NCI-H1930 (cell line): ENCODE measurements around the gene ZNF236.
"Not testable (repeated sequence)": the region's sequence is repeated elsewhere in the genome, so short reads cannot be mapped to it uniquely, and the experiment has no call there.

ENCODE experiments used
- DNase-seq, 2 experiments: peaks; one replicate each; lab custom pipeline; 2025; lab: John Stamatoyannopoulos, UW

The ZNF236 gene

DNA sequence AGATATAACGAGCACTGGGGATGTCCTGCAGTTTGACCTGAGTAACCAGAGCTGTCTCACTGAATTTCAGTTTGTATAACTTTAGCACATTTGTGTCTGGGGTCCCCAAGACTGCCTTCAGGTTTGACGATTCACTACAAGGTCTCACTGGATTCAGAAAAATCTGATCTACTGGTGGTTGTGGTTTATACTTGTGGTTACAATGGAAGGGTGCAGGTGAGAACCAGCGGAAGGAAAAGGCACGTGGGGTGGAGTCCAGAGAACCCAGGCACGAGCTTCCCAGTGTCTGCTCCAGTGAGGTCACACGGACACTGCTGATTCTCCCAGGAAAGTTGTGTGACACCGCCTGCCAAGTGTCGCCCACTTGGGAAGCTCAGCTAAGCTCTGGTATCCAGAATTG, 126.0 kb downstream of the ZNF236 start:
- no peak for DNase-seq

DNA sequence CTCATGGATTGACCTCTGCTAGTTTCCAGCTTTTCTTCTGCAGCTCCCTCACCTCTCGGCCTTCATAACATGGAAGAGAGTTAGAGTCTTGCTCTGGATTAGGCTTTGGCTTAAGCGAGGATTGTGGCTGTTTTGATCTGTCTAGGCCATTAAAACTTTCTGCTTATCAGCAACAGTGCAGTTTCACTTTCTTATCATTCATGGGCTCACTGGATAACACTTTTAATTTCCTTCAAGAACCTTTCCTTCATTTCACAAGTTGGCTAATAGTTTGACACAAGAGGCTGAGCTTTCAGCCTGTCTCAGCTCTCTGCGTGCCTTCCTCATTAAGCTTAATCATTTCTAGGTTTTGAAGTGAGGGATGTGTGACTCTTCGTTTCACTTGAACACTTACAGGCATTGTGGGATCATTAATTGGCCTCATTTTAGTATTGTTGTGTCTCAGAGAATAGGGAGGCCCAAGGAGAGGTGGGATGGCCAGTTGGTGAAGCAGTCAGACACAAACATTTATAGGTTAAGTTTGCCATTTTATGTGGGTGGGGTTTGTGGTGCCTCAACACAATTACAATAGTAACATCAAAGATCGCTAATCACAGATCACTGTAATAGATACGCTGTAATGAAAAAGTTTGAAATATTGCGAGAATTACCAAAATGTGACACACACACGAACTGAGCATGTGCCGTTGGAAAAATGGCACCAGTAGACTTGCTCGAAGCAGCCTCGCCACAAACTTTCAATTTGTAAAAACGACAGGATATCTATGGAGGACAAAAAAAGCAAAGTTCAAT, 129.3 kb downstream of the ZNF236 start:
- no peak for DNase-seq

DNA sequence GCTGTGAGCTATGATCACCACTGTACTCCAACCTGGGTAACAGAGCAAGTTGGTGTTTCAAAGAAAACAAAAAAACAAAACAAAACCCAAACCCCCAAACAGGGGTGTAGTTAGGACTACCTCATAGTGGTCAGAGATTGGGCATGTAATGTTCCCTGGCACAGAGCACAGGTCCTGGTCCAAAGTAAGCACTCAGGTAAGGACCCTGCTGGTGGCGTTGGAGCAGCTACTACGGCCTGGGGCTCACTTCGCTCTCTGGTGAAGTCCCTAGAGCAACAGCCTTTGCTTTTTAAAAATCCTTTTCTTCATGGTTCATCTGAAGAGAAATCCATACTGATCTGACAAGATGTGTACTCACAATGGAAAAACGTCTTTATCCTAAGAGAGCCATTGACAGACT, 130.4 kb downstream of the ZNF236 start:
- DNase-seq, result no peak

DNA sequence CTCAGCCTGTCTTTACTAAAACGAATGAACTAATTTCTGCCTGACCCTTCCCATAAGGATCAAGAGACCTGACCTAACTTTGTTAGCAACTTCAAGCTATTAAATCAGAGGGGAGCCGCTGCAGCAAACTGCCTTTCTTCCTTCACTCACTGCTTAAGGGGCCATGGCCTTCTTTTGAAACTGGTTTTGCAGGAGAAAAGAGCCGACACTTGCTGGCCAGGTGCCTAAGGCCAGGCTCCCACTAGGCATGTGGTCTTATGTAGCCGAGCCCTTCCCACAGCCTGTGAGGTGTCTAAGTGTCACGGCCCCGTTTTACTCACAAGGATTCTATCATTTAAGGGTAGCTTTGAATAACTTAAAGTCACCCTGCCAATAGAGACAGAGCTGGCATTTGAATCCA, 130.8 kb downstream of the ZNF236 start:
- DNase-seq, result no peak

DNA sequence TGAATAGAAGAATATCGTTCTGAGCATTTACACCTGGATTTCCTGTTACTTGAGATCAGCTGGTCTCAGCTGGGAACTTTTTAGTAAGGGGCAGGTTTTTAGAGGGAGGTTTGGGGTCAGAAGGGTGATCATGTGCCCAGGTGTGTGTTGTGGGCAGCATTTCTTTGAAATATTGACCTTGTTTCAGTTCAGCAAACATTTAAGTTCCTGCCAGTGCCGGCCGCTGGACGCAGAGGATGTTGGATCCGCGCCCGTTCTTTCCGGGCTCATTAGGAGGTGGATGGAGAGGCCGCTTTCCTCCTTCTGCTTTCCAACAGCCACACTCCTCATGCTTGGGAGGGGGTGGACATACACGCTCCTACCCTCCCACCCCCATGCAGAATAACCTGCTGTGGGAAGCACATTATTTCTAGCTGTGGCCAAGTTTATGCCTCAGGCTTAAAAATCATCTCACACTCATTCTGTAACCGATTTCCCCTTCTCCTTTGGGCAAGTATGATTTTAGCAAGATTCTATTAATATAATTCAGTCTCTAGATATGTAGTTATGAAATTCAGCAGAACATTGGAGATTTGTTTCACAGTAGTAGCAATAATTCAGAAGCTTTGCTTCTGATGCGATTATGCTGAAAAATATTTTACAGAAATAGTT, 131.4 kb downstream of the ZNF236 start:
- no peak for DNase-seq

DNA sequence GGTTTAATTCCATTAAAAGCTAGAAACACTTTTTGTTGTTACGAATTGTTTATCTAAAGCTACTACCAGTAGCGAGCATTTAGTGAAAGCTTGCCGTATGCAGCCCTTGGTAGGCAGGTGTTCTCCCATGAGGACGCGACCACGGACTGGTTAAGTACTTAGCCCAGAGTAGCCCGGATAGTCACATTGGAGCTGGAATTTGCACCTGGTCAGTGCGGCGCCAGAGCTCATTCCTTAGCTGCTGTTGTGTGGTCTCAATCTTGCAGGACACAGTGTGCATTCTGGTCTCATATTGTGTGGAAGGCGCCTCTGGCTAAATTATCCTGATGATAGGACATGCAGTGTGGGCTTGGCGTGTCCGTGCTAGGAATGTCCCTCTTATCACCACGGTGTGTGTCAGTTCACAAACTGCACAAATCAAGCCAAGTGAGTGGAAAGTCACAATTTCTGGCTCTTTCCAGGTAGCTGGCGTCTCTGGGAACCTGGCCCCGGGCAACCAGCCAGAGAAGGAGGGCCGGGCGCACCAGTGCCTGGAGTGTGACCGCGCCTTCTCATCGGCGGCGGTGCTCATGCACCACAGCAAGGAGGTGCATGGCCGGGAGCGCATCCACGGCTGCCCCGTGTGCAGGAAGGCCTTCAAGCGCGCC, 133.3 kb downstream of the ZNF236 start:
- no peak for DNase-seq

DNA sequence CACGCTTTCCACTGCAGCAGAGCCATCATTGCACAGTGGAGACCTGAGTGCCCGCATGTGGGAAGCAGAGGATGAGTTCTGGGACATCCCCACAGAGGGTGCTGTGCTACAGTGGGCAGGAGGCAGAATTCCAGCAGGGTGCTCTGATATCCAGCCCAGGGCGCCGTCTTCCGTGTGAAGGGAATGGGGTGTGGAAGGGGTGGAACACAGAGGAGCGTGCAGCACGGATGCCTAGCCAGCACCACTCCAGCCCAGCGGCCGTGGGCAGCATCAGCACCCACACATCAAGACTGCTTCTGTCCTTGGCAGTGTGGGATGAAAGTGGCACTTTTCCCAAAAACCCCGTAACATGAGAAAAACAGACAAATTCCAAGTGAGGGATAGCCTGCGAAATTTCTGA, 134.3 kb downstream of the ZNF236 start:
- no peak for DNase-seq

DNA sequence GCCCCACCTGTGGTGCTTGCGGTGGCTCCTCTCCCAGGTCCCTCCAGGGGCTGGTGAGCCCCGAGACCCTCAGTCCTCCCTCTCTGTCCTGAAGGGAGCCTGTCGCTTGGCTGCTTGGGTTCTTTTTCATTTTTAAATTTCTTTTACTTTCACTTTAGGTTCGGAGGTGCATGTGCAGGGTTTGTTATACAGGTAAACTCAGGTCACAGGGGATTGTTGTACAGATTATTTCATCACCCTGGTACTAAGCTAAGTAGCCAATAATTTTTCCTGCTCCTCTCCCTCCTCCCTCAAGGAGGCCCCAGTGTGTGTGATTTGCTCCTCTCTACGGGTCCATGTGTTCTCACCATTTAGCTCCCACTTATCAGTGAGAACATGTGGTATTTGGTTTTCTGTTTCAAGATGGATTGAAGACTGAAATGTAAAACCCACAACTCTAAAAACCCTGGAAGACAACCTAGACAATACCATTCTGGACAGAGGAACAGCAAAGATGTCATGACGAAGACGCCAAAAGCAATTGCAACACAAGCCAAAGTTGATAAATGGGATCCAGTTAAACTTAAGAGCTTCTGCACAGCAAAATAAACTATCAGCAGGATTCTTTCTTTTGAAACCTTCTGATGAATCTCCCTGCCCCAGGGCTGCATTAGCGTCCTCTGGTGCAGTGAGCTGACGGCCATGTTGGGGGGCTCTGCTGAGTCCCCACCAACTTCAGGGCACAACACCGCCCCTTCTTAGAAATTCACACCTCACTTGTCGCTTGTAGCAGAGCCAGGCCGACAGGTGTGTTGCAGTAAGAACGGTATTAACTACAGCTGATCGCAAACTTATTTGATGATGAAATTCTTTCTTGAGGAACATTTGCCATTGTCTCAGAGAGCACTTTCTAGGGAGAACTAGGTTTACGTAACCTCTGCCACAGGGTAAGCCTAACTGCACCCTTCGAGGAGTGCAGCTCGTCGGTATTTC, 135.3 kb downstream of the ZNF236 start:
- DNase-seq, result no peak

DNA sequence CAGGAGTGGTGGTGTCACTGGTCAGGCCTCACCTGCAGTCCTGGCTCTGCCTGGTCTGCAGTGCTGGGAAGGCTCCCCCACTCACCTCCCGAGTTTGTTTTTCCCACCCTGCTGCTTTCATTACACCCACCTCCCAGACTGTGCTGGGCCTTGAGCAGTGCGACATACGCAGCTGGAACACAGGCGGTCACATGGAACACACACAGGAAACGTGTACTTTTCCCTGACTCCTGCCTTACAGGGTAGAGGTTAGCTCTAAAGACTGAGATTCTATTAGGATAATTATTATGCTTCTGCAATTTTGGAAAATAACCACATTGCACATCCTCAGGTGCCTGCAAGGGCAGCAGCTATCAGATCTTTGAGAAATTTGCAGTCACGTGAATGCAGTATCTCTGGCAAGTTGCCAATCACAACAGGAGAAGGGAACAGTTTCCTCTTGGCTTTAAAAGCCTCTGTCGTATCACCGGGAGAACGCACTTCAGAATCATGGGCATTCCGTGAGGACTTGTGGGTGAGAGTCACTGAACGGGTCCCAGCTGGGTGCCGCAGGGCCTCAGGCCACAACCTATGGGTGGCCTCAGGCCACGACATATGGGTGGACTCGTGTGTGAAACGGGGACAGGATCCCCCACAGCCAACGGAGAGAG, 136.5 kb downstream of the ZNF236 start:
- DNase-seq, result no peak

DNA sequence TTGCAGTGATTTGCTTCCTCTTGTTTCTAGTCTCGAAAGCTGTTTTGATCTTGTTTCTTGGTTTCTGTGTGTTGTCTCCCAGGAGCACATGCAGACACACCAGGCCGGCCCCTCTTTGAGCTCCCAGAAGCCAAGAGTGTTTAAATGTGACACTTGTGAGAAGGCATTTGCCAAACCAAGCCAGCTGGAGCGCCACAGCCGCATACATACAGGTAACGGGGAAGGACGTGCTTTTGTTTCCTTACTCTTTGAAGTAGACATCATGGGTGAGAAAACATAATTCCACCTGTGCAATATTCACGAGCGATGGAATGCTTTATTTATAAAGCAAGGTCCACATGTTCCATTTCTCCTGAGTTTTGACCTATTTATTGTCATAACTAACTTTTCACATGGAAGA, 137.2 kb downstream of the ZNF236 start:
- DNase-seq, result no peak

DNA sequence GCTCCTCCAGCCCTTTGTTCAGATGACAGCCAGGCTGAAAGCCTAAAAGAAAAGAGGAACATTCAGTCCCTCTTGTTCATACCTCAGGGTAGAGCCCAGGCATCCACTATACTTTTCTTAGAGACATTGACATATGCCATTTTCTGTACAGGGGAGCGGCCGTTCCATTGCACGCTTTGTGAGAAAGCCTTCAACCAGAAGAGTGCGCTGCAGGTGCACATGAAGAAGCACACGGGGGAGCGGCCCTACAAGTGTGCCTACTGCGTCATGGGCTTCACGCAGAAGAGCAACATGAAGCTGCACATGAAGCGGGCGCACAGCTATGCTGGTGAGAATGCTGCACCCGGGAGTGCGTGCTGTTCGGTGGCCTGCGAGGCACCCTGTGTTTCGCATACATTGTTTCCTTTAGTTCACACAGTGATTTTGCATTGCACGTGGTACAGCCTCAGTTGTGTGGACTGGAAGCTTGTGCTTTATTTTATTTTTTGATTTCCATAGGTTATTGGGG, 138.2 kb downstream of the ZNF236 start:
- no peak for DNase-seq

DNA sequence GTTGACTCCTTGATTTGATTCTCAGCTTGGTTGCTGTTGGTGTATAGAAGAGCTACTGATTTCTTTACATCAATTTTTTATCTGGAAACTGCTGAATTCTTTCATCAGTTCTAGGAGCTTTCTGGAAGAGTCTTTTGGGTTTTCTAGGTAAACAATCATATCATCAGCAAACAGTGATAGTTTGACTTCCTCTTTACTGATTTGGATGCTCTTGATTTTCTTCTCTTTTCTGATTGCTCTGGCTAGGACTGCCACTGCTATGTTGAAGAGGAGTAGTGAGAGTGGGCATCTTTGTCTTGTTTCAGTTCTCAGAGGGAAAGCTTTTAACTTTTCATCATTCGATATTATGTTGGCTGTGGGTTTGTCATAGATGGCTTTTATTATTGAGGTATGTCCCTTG, 140.5 kb downstream of the ZNF236 start:
- DNase-seq, result no peak

DNA sequence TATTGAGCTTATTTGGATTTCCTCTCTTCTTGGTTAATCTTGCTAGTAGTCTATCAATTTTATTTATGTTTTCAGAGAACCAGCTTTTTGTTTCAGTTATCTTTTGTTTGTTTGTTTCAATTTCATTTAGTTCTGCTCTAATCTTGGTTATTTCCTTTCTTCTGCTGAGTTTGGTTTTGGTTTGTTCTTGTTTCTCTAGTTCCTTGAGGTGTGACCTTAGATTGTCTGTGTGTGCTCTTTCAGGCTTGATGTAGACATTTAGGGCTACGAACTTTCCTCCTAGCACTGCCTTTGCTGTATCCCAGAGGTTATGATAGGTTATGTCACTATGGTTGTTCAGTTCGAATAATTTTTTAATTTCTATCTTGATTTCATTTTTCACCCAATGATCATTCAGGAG, 141.6 kb downstream of the ZNF236 start:
- DNase-seq, result no peak

DNA sequence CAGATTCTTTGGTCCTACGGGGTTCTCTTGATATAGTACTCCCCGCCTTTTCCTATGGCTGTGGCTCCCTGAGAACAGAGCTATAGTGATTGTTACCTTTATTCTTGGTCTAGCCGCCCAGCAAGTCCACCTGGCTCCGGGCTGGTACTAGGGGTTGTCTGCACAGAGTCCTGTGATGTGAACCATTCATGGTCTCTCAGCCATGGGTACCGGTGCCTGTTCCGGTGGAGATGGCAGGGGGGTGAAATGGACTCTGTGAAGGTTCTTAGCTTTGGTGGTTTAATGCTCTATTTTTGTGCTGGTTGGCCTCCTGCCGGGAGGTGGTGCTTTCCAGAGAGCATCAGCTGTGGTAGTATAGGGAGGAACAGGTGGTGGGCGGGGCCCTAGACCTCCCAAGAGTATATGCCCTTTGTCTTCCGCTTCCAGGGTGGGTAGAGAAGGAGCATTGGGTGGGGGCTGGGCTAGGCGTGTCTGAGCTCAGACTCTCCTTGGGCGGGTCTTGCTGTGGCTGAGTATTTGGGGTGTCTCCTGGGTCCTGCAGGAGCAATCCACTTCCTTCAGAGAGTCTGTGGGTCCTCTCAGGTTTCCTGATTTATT, 143.3 kb downstream of the ZNF236 start:
- DNase-seq, result not testable (repeated sequence)

DNA sequence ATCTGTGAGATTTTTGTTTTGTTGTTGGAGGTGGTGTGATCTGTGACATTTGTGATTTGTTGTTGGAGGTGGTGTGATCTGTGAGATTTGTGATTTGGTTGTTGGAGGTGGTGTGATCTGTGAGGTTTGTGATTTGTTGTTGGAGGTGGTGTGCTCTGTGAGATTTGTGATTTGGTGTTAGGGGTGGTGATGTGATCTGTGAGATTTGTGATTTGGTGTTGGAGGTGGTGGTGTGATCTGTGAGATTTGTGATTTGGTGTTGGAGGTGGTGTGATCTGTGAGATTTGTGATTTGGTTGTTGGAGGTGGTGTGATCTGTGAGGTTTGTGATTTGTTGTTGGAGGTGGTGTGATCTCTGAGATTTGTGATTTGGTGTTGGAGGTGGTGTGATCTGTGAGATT, 144.9 kb downstream of the ZNF236 start:
- not testable (repeated sequence) for DNase-seq

DNA sequence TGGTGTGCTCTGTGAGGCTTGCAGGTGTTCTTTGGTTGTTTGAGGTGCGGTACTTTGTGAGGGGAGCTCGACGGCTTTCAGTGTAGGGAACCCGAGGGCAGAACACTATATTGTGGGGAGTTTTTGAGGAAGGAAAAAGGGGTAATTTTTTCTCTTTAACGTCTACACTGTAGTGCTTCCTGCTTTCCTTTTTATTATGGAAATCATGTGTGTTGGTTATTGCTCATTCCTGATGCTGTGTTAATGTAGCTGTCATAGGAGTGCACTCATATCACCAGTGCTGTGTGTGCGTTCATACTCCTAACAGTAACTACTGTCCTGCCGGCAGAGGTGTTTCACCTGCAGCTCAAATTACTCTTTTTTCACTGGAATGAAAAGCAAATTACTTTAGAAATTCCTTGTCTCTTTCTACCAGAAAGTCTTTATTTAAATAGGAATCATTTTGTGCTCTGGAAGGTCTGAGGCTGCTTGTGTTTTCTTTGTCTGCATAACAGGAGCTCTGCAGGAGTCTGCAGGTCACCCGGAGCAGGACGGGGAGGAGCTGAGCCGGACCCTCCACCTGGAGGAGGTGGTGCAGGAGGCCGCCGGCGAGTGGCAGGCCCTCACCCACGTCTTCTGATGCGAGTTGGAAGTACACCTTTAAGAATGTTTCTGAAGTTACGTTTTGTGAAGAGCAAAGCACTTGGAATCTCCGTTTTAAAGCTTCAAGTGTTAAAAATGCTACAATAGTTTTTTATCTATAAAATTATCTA, 145.5 kb downstream of the ZNF236 start:
- no peak for DNase-seq

DNA sequence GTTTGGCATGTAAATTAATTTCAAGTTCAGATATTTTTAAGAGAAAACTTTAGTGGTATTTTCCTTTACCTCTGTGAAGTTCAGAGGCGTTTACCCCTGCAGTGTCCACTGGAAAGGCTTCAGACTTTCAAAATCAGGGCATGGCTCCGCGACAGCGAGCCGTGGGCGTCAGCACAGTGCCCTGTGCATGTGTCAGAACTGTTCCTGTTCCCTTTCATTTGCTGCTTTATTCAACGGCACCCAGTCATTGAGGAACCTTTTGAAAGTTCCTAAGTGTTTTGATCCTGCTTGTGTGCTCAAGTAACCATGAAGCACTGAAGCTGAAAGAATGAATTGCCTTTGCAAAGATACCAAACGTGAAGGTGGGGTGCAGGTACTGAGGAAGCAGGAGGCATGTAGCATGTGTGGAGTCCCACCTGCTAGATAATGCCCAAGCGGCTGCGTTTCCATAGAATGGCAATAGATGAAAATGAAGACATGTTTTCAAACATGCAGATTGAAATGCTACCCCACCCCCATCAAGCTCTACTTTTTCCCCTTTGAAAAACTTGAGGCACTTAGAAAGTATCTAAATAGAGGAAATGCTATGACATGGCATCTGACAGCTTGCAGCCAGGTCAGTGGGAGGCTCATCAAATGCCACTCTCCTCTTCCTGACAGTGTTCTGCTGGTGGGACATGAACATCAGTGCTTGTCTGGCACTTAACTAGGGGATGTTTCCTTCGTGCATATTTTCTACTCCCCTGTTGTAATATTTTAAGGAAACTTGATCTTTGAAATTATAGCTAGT, 148.6 kb downstream of the ZNF236 start:
- DNase-seq, result no peak

DNA sequence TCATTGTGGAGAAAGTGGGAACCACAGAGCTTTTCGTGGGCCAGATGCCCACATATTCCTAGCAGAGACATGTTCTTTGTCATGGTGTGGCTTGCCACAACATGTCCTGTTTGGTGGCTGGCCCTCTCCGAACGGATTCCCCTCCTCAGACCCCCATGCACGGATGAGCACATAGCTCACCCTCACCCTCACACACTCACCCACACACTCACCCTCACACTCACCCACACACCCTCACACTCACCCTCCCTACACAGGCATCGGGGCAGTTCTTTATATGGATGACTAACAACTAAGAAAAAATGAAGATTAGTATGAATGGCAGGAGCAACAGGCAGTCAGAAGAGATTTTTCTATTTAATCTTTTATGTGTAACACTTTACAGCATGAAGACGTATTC, 149.9 kb downstream of the ZNF236 start:
- DNase-seq, result no peak

DNA sequence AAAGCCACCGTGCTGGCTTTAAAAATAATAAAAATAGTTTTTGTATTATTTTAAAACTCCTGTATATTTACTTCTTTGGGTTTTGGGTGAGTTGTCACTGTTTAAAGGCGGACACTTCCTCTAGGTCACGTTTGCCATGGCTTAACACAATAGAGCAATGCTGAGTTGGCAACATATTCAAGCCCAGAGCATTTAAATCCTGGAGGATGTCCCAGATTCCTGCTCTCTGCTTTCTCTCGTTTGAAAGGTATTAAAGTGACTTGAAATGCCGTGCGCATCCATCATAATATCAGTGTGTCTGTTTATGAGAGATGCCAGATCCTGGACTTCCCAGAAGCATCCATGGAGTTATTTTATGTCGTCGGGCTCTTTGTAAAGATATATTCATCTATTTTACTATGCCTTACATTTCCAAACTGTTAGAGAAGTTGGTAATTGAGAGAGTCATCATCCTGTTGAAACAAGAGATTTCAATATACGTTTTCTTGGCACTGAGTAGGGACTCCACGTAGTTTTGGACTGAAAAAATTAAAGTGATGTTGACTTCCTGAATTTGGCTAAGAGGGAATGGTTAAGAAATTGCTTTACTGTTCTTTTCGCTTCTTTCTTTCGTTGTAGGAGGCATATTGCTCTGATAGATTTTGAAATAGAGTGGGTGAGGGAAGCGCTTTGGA, 150.6 kb downstream of the ZNF236 start:
- DNase-seq, result no peak
